PFSK-1 (cell line): ENCODE results near the gene MAP1S.

ENCODE experiments used
- POLR2AphosphoS5 ChIP-seq: IDR thresholded peaks from 2 replicates; pipeline ENCODE4 v1.6.1; 2012; ENCODE audit warnings: low read depth, mild to moderate bottlenecking, control low read depth, low read length, moderate library complexity
- TF ChIP-seq, protein P1 (sequence below), 2 experiments: IDR thresholded peaks; 2 replicates each; pipeline versions ENCODE4 v1.6.1 to v1.8.0; 2011 to 2012; ENCODE audit warnings: low read depth in 2 of 2, low read length in 2 of 2, control low read depth in 1 of 2, inconsistent platforms in 1 of 2, mild to moderate bottlenecking in 1 of 2, moderate library complexity in 1 of 2; ENCODE audit not compliant: insufficient read depth in 1 of 2

DNA sequence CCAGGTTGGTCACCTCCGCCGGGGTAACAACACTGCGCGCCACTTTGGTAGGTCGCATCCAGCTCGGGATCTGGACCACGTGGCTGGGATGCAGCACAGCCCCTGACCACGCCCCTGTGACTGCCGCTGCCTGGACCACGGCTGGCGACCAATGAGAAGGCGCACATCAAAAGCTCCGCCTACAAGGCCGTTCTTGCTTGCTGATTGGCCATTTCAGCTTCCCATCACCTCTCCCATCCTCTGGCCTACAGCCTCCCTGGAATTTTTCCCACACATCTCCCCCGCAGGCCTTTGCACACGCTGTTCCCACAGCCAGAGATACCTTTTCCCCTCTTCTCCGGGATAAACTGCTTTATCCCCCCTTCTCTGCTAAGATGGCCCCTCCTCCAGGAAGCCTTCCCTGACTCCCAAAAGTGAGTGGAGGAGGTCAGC, 12.5 kb upstream of the MAP1S start:
- no peak for TF ChIP-seq POLR2AphosphoS5
- TF ChIP-seq, protein P1, sequence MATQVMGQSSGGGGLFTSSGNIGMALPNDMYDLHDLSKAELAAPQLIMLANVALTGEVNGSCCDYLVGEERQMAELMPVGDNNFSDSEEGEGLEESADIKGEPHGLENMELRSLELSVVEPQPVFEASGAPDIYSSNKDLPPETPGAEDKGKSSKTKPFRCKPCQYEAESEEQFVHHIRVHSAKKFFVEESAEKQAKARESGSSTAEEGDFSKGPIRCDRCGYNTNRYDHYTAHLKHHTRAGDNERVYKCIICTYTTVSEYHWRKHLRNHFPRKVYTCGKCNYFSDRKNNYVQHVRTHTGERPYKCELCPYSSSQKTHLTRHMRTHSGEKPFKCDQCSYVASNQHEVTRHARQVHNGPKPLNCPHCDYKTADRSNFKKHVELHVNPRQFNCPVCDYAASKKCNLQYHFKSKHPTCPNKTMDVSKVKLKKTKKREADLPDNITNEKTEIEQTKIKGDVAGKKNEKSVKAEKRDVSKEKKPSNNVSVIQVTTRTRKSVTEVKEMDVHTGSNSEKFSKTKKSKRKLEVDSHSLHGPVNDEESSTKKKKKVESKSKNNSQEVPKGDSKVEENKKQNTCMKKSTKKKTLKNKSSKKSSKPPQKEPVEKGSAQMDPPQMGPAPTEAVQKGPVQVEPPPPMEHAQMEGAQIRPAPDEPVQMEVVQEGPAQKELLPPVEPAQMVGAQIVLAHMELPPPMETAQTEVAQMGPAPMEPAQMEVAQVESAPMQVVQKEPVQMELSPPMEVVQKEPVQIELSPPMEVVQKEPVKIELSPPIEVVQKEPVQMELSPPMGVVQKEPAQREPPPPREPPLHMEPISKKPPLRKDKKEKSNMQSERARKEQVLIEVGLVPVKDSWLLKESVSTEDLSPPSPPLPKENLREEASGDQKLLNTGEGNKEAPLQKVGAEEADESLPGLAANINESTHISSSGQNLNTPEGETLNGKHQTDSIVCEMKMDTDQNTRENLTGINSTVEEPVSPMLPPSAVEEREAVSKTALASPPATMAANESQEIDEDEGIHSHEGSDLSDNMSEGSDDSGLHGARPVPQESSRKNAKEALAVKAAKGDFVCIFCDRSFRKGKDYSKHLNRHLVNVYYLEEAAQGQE (IDR thresholded peaks at IDR 0.05; ENCODE audit: insufficient read depth in 1 of 2, low read depth in 2 of 2, low read length in 2 of 2): no peak
